GM23338 (cell line): ENCODE data around the gene CEP250.

ENCODE experiments used
- CREB1 ChIP-seq: fragments of 250-450 bp; sonication (Bioruptor Pico); IDR thresholded peaks from 2 replicates; pipeline ENCODE4 v1.5.0; 2020; ENCODE audit warnings: low read depth, mild to moderate bottlenecking, moderate library complexity
- EZH2 ChIP-seq: fragments of 200-600 bp; sonication (generic); IDR thresholded peaks from one replicate; pipeline ENCODE4 v1.8.0; 2017; ENCODE audit warnings: antibody characterized with exemption, mild to moderate bottlenecking, low read depth; ENCODE audit not compliant: unreplicated experiment
- JUNB ChIP-seq: IDR thresholded peaks from one replicate; pipeline ENCODE4 v1.6.1; 2016; ENCODE audit warnings: antibody characterized with exemption; ENCODE audit not compliant: unreplicated experiment
- POLR2AphosphoS5 ChIP-seq: IDR thresholded peaks from 2 replicates; pipeline ENCODE4 v1.6.1; 2016; ENCODE audit warnings: antibody characterized with exemption, low read depth
- TF ChIP-seq, protein P1 (sequence below), 2 experiments: fragments of 200-600 bp in 1 of 2; sonication (generic) in 1 of 2; conservative IDR thresholded peaks; 2 replicates each; pipeline versions ENCODE4 v1.5.1 to v1.6.1; 2016 to 2017; ENCODE audit warnings: antibody characterized with exemption in 2 of 2, low read depth in 2 of 2, mild to moderate bottlenecking in 2 of 2, moderate library complexity in 1 of 2
- TF ChIP-seq, protein P2 (sequence below): fragments of 250-450 bp; sonication (Bioruptor Pico); IDR thresholded peaks from 2 replicates; pipeline ENCODE4 v1.5.0; 2020; ENCODE audit warnings: mild to moderate bottlenecking, moderate library complexity
- TF ChIP-seq, protein P3 (sequence below): IDR thresholded peaks from one replicate; pipeline ENCODE4 v1.6.1; 2018; ENCODE audit warnings: antibody characterized with exemption; ENCODE audit not compliant: unreplicated experiment

DNA sequence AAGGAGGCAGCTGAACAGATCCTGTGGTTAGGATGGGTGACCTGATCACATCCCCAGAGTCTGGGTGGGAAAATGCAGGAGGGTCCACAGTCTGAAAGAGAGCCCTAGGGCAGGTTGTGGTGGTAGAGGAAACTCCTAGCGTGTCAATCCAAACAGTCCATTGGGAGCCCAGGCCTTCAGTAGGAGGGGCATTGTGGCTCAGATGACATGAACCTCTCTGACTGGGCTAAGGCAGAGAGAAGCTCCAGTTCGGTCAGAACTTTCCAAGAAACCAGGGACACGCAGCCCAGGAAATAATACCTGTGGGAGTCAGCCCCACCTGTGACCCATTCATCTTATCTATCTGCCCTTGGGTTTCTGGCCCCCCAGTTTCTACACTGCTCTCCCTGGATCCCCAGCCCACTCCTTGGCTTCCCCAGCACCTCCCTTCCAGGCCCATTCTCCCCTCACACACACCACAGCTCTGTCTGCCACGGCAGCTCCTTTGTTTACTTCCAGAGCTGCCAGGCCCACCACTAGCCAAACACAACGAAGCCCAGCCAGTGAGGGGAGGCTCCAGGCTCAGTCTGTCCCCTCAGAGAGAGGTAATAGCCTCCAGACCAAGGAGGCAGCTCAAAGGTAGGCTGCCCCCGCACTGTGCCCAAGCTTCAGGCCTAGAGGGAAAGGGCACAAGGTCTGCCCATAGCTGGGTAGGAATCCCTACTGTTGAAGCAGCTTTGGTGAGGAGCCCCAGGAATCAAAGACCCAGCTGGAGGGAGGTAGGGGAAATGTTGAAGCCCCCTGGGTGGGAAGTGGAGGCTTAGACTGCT, 23.6 kb upstream of the CEP250 start:
- TF ChIP-seq EZH2 (no peak), CREB1 (CRISPR knock-in tag) (no peak), POLR2AphosphoS5 (no peak), JUNB (no peak)
- TF ChIP-seq, protein P1, sequence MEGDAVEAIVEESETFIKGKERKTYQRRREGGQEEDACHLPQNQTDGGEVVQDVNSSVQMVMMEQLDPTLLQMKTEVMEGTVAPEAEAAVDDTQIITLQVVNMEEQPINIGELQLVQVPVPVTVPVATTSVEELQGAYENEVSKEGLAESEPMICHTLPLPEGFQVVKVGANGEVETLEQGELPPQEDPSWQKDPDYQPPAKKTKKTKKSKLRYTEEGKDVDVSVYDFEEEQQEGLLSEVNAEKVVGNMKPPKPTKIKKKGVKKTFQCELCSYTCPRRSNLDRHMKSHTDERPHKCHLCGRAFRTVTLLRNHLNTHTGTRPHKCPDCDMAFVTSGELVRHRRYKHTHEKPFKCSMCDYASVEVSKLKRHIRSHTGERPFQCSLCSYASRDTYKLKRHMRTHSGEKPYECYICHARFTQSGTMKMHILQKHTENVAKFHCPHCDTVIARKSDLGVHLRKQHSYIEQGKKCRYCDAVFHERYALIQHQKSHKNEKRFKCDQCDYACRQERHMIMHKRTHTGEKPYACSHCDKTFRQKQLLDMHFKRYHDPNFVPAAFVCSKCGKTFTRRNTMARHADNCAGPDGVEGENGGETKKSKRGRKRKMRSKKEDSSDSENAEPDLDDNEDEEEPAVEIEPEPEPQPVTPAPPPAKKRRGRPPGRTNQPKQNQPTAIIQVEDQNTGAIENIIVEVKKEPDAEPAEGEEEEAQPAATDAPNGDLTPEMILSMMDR (conservative IDR thresholded peaks at IDR 0.05; ENCODE audit: low read depth in 2 of 2): no peak
- TF ChIP-seq, protein P2, sequence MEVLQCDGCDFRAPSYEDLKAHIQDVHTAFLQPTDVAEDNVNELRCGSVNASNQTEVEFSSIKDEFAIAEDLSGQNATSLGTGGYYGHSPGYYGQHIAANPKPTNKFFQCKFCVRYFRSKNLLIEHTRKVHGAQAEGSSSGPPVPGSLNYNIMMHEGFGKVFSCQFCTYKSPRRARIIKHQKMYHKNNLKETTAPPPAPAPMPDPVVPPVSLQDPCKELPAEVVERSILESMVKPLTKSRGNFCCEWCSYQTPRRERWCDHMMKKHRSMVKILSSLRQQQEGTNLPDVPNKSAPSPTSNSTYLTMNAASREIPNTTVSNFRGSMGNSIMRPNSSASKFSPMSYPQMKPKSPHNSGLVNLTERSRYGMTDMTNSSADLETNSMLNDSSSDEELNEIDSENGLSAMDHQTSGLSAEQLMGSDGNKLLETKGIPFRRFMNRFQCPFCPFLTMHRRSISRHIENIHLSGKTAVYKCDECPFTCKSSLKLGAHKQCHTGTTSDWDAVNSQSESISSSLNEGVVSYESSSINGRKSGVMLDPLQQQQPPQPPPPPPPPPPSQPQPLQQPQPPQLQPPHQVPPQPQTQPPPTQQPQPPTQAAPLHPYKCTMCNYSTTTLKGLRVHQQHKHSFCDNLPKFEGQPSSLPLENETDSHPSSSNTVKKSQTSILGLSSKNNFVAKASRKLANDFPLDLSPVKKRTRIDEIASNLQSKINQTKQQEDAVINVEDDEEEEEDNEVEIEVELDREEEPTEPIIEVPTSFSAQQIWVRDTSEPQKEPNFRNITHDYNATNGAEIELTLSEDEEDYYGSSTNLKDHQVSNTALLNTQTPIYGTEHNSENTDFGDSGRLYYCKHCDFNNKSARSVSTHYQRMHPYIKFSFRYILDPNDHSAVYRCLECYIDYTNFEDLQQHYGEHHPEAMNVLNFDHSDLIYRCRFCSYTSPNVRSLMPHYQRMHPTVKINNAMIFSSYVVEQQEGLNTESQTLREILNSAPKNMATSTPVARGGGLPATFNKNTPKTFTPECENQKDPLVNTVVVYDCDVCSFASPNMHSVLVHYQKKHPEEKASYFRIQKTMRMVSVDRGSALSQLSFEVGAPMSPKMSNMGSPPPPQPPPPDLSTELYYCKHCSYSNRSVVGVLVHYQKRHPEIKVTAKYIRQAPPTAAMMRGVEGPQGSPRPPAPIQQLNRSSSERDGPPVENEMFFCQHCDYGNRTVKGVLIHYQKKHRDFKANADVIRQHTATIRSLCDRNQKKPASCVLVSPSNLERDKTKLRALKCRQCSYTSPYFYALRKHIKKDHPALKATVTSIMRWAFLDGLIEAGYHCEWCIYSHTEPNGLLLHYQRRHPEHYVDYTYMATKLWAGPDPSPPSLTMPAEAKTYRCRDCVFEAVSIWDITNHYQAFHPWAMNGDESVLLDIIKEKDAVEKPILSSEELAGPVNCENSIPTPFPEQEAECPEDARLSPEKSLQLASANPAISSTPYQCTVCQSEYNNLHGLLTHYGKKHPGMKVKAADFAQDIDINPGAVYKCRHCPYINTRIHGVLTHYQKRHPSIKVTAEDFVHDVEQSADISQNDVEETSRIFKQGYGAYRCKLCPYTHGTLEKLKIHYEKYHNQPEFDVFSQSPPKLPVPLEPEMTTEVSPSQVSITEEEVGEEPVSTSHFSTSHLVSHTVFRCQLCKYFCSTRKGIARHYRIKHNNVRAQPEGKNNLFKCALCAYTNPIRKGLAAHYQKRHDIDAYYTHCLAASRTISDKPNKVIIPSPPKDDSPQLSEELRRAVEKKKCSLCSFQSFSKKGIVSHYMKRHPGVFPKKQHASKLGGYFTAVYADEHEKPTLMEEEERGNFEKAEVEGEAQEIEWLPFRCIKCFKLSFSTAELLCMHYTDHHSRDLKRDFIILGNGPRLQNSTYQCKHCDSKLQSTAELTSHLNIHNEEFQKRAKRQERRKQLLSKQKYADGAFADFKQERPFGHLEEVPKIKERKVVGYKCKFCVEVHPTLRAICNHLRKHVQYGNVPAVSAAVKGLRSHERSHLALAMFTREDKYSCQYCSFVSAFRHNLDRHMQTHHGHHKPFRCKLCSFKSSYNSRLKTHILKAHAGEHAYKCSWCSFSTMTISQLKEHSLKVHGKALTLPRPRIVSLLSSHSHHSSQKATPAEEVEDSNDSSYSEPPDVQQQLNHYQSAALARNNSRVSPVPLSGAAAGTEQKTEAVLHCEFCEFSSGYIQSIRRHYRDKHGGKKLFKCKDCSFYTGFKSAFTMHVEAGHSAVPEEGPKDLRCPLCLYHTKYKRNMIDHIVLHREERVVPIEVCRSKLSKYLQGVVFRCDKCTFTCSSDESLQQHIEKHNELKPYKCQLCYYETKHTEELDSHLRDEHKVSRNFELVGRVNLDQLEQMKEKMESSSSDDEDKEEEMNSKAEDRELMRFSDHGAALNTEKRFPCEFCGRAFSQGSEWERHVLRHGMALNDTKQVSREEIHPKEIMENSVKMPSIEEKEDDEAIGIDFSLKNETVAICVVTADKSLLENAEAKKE: no peak
- TF ChIP-seq, protein P3, sequence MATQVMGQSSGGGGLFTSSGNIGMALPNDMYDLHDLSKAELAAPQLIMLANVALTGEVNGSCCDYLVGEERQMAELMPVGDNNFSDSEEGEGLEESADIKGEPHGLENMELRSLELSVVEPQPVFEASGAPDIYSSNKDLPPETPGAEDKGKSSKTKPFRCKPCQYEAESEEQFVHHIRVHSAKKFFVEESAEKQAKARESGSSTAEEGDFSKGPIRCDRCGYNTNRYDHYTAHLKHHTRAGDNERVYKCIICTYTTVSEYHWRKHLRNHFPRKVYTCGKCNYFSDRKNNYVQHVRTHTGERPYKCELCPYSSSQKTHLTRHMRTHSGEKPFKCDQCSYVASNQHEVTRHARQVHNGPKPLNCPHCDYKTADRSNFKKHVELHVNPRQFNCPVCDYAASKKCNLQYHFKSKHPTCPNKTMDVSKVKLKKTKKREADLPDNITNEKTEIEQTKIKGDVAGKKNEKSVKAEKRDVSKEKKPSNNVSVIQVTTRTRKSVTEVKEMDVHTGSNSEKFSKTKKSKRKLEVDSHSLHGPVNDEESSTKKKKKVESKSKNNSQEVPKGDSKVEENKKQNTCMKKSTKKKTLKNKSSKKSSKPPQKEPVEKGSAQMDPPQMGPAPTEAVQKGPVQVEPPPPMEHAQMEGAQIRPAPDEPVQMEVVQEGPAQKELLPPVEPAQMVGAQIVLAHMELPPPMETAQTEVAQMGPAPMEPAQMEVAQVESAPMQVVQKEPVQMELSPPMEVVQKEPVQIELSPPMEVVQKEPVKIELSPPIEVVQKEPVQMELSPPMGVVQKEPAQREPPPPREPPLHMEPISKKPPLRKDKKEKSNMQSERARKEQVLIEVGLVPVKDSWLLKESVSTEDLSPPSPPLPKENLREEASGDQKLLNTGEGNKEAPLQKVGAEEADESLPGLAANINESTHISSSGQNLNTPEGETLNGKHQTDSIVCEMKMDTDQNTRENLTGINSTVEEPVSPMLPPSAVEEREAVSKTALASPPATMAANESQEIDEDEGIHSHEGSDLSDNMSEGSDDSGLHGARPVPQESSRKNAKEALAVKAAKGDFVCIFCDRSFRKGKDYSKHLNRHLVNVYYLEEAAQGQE: no peak
